Activated naive CD4-positive, alpha-beta T cell treated with Interleukin-2 at 50 U/mL for 16 hours (primary cell): ENCODE measurements around the gene TCTA.
"Not testable (repeated sequence)": the region's sequence is repeated elsewhere in the genome, so short reads cannot be mapped to it uniquely, and the experiment has no call there.

Source experiments
- DNase-seq: peaks from one replicate; pipeline ENCODE4 v3.0.0-alpha.2; 2020

Gene TCTA

GRCh38 chr3:49411968-49412631 lies at the start of gene TCTA, which contains the start of gene RHOA:
Gene TCTA, plus strand, starts transcription at chr3:49412423. Its CDS starts 4 bp downstream, at chr3:49412427.
Gene RHOA, minus strand, starts transcription at chr3:49411976. Its CDS starts 36,387 bp downstream, at chr3:49375589.
- peak; percentile 98 for DNase-seq

DNA sequence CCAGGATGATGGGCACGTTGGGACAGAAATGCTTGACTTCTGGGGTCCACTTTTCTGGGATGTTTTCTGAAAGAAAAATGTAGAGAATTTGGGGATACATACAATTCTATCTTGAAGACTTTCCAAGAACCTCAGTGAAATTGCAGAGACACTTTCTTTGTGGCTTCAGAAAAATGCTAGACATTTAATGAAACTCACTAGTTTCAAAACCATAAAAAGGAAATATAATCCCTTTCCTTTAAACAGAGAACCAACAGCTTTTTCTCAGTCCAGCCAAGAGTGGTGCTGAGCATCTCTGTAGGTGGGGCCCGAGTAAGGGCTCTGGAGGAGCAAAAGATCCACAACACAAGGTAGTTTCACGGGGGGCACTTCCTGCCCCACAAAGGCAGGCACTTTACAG lies 49.7 kb upstream of the TCTA start:
- DNase-seq = no peak

DNA sequence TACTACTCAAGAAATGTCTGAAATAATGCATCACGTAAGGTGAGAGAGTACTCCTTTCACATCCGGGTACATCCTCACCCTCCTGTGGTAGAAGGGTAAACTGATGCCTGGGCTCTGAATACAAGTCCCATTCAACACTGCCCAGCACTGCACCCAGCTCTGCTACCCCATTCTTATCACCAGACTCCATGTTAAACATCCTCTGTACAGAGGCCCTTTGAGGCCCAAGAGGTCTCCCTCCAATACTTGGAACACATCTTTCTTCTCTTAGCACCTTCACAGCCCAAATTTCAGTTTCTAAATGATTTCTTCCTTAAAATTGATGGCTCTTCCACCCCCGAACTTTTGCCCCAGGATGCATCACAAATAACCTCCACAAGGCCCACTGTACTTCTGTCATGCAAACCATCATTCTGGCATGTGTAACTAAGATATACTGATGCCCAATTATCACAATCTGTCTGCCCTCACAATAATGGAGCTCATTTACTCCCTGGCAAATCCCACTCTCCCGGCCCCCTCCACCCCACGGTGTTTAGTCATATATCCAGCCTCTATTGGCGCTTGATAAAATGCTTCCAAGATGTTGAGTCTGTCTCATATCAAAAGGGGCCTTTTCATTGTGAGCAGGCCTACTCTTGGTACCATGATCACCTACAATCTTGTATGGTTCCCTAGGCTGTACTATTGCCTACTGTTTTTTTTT lies 41.5 kb upstream of the TCTA start:
- DNase-seq = no peak

DNA sequence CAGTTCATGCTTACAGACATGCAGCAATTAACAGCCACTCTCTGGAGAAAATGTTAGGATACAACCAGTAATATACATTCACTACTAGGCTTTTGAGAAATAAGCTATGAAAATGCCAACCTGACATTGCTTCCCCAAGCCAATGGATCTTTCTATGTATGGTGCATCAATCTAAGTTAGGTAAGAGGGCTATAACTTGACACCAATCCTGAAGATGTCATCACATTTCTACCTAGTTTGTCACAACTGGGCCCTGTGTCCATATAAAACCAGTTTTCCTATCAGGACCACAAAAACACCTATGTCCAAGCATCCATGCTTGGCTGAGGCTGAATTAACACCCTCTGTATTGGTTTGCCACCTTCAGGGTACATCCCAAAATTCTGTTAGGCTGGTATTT lies 40.3 kb upstream of the TCTA start:
- DNase-seq = no peak

DNA sequence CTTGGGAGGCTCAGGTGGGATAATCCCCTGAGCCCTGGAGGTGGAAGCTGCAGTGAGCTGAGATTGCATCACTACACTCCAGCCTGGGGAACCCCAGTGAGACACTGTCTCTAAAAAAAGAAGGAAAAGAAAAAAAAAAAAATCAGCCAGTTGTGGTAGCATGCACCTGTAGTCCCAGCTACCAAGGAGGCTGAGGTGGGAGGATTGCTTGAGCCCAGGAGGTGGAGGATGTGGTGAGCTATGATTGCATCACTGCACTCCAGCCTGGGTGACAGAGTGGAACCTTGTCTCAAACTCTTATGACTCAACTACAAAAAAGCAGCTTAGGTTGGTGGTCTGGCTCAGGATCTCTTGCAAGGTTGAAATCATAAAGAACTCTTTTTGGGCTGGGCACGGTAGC lies 34.7 kb upstream of the TCTA start:
- DNase-seq = peak; percentile 49

GRCh38 chr3:49378249-49378895 lies 33.9 kb upstream of the TCTA start:
- no peak for DNase-seq

DNA sequence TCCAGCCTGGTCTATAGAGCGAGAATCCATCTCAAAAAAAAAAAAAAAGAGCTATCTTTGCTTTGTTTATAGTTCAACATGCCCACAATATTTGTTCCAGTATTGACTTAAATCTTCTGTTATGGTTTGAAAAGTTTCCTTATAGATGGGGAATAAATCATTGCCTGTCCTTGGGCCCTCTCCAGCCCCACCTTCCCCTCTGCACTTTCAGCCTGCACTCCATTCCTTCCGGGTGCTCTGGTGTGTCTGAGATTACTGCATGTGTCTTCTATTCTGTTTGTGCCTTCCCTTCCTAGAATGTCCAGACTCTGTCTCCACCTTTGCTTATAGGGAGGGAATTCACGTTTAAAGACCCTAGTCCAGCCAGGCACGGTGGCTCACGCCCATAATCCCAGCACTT lies 28.8 kb upstream of the TCTA start:
- DNase-seq = no peak

- no peak for DNase-seq
Observed at GRCh38 chr3:49385617-49386016, 26.6 kb upstream of the TCTA start.

DNA sequence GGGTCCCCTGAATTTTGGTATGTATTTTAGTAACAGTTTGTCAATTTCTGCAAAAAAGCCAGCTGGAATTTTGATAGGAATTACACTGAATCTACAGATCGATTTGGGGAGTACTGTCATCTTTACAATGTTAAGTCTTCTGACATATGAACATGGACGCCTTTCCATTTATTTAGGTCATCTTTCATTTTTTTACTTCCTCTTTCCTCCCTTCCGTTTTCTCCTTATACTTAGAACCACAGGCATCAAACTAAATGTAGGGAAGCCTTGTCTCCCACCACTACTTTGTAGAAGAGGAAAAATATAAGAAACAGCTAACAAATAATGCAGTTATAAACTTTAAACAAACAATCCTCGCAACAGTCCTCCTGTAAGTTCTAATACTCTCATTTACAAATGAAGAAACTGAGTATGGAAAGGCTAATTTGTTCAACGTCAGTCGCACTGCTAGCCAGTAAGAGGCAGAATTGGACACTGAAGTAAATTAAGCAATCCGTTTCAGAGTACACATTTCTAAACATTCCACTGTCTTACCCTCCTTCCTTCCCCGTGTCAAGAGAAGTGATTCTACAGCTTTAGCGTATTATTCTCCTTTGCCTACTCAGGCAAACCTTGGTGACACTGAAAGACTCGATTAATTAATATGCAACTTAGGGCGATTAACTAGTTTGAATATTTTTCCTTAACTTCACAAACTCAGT lies 26.0 kb upstream of the TCTA start:
- DNase-seq = no peak

GRCh38 chr3:49387721-49388120 lies 24.5 kb upstream of the TCTA start:
- DNase-seq = no peak

- no peak for DNase-seq
Observed at GRCh38 chr3:49388289-49388820, 23.9 kb upstream of the TCTA start.

GRCh38 chr3:49389297-49389696 lies 22.9 kb upstream of the TCTA start:
- DNase-seq = no peak

DNA sequence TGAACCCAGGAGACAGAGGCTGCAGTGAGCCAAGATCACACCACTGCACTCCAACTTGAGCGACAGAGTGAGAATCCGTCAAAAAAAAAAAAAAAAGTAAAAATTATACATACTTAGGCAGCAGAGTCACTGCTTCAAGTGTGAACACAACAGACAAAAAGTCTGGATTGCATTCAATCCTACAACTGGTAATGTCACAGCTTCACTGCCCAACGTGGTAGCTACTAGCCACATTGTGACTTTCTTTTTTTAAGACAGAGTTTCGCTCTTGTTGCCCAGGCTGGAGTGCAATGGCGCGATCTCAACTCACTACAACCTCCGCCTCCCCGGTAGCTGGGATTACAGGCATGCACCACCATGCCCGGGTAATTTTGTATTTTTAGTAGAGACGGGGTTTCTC lies 20.9 kb upstream of the TCTA start:
- not testable (repeated sequence) for DNase-seq

- no peak for DNase-seq
Observed at GRCh38 chr3:49397470-49397869, 14.8 kb upstream of the TCTA start.

DNA sequence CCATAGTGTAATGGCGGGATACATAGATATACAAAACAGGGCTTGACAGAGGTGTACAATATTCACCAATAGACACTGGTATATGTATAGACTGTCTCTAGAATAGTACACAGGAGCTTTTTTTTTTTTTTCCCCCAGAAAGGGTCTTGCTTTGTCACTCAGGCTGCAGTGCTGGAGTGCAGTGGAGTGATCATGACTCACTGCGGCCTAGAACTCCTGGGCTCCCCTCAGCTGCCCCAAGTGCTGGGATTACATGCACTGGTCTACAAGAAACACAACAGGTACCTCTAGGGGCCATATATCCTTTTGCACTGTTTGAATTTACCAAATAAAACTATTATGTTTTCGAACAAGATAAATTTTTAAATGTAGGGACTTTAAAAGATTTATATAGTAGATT lies 12.8 kb upstream of the TCTA start:
- DNase-seq = no peak

DNA sequence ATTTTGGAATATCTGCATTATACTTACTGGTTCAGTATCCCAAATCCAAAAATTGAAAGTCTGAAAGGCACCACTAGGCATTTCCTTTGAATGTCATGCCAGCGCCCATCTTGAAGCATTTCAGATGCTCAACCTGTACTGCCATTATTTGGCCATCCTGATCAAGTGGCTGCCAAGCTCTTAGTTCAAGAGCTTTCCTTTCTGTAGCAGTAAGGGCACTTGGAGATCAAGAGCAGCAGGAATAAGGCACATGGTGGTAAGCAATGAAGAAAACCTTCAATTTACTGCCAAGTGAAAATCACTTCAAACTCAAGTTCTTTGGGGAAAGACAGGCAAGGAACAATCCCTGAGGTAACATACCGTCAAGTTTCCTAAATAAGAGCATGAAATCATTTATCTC lies 10.5 kb upstream of the TCTA start:
- DNase-seq = no peak

DNA sequence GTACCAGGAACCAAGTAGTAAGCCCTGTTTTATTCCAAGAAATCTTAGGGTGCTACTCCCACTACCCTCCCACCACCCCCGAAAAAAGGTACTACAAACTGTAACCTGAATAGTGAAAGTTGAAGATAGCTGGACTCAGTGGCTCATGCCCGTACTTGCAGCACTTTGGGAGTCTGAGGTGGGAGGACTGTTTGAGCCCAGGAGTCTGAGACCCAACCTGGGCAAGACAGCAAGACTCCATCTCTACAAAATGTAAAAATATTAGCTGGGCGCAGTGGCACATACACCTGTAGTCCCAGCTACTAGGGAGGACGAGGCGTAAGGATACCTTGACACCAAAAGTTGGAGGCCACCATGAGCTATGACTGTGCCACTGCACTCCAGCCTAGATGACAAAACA lies 8.3 kb upstream of the TCTA start:
- DNase-seq = no peak

DNA sequence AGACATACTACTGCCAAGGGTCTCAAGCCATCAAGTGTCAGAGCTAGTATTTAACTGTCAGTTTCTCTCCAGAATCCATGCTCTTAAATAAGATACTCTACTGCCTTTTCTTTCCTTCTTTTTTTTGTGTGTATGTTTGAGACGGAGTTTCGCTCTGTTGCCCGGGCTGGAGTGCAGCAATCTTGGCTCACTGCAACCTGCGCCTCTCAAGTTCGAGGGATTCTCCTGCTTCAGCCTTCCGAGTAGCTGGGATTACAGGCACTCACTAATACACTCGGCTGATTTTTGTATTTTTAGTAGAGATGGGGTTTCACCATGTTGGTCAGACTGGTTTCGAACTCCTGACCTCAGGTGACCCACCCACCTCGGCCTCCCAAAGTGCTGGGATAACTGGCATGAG lies 6.7 kb upstream of the TCTA start:
- not testable (repeated sequence) for DNase-seq

GRCh38 chr3:49406571-49407565 lies 5.4 kb upstream of the TCTA start:
- DNase-seq = no peak

DNA sequence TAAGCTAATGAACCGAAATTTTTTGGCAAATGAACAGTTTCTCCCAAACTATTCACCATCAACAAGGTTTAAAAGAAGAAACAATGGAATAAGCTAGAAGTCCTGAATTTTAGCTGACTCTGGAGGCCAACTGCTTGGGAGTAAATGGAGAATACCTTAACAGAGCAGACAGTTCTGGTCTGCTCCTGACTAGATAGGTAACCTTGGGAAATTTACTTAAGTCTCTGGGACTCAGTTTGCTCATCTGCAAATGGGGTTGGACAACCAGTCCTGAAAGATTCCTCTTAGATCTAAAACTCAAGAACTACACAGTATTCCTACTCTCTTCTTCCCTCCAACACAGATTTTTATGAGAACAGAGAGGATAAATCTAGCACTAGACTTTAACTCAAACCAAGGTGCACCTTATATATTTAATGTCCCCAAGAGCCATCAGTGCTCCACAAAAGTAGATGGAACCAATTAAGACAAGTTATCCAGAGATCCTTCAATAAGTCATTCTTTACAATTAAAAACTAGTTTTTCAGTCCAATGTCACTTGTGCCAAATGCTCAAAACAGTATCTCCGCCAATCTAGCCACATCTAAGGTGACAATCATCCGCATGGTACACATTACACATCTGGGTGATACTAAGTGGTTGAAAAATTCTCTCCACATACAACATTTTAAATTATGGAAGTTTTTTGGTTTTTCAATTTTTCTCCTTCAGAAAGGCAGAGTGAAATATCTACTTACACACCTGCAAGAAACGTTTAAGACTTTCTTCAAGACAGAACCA lies 2.0 kb upstream of the TCTA start:
- no peak for DNase-seq
